GM21360 (cell line): Measurements from ENCODE around the gene SRC.

Experiments used
- ATAC-seq: cut with Tn5 transposase; IDR thresholded peaks from one replicate; pipeline ENCODE4 v1.9.1; 2021; ENCODE audit warnings: mild to moderate bottlenecking, moderate library complexity; ENCODE audit not compliant: unreplicated experiment

Gene SRC

GRCh38 chr20:37420610-37421009 lies 74.7 kb downstream of the SRC start:
- ATAC-seq: no peak

DNA sequence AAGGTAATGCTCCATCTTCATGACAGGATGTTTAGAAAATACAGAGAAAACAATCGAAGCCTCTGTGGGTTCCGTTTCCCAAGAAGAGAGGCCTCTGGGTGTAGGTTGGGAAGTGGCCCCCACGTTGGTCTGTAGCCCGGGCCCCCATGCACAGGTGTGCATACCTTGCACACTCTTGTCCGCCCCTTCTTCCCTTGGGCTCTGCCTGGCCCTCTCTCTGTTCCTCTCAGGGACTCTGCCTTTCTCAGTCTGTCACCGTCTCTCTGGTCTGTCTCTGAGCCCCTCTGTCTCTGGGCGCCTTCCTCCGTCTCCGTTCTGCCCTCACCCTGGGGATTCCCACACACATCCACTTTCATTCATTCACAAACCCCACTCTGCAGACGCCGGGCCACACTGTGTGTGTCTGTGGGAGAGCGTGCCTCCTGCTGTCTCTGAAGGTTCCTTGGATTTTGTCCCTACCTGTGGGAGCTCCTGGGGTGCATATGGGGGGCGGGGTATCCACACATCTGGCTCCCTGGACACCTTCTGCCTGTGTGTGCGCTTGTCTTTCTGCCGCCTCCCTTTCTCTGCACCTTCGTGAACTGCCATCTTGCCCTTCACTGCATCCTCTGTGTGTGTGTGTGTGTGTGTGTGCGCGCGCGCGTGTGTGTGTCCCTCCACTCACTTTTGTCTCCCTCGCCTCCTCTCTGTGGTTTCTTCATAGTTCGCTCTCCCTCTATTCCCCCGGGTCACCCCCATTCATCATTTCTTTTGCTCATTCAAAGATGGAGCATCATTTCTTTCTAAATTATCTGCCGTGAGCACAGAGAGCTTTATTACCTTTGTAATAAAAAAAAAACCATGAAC lies 75.3 kb downstream of the SRC start:
- ATAC-seq: no peak

DNA sequence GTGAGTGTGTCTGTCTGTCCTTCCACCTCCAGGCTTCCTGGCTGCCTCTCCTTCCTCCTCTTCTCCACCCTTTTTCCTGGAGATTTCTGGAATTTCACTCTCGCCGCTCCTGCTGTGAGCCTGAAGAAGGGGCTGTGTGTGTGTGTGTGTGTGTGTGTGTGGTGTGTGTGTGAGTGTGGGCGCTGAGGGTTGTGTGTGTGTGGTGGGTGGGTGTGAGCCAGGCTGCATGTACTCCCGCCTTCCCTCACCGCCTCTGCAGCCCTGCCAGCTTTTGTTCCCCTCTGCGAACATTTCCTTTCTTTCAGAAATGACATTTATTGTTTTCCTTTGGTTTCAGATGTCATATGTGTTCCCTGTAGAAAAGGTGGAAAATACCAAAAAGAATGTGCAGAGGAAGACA lies 76.0 kb downstream of the SRC start:
- no peak for ATAC-seq

GRCh38 chr20:37422791-37423286 lies 76.9 kb downstream of the SRC start:
- ATAC-seq: no peak

DNA sequence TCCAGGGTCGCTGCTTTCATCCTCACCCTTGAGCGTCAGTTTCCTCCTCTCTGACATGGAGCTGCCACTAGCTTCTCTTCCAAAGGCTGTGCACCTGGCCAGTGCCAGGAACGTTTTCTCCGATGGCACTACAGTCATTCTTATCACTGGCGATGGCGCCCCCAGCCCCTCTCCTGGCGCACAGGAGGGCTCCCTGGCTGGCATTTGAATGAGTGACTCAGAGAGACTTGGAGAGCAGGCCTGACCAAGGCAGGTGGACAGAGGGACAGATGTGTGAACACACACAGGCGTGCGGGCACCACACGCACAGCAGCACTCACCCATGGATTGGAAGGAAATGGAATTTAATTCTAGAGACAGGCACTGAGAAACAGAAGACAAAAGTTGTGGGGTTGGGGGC lies 77.6 kb downstream of the SRC start:
- no peak for ATAC-seq

DNA sequence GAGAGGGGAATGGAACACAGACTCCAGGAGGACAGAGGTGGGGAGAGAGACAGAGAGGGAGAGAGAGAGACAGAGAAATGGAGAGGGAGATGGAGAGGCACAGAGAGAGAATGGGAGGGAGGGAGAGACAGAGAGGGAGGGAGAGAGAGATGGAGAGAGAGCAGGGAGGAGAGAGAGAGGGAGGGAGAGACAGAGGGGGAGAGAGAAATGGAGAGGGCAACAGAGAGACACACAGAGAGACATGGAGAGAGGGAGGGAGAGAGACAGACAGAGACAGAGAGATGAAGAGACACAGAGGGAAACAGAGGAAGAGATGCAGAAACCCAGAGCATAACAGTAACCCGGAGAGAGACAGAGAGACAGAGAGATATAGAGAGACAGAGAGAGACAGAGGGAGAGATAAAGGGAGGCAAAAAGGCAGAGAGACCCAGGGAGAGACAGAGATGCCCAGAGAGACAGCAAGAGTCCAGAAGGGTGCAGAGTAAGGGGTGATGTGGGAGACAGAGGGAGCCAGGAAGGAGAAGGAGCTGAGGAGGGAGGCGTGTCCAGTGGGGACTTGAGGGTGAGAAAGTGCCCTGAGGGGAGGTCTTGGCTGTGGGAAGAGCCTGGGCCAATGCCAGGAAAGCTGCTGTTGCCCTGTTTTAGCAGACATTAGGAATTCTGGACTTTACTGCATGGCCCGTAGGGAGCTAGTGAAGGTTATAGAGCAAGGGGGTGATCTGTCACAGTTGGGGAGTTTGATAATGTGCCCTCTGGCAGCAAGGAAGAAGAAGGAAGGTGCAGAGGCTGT lies 78.3 kb downstream of the SRC start:
- ATAC-seq: no peak

- ATAC-seq: no peak
Measured at GRCh38 chr20:37425103-37425625, 79.2 kb downstream of the SRC start.

DNA sequence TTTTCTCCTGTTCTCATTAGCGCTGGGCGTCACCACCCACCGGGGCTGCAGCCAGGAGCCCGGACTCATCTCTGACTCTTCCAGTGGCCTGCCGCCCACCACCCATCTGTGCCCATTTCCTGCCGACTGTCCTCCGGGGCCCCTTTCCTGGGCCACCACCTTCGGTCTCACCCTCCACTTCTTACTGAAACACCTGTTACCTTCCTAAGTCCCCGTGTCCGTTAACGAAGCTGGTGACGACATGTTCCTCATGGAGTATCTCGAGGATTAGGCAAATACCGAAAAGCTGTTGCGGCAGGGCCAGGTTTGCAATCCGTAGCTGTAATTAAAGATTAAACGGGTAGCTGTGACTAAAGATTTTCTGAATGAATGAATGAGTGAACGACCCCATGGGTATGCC lies 80.2 kb downstream of the SRC start:
- no peak for ATAC-seq

DNA sequence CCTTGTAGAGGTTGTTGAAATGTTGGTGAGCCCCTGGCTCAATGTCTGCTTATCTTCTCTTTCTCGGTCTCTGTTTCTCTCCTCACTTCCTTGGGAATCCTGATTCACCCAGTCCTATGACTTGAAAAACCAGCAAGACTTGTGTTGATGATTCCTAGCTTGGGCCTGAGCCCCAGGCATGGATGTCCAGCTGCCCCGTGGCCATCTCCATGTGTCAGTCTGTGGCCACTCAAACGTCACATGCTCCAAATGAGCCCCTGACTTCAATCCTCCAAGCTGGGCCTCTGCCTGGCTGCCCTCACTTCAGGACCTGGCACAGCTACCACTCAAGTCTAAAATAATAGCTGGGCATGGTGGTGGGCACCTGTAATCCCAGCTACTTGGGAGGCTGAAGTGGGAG lies 81.0 kb downstream of the SRC start:
- no peak for ATAC-seq

GRCh38 chr20:37430044-37430443 lies 84.1 kb downstream of the SRC start:
- ATAC-seq: no peak

- ATAC-seq: no peak
Measured at GRCh38 chr20:37430778-37431460, 85.0 kb downstream of the SRC start.

GRCh38 chr20:37431786-37432185 lies 85.8 kb downstream of the SRC start:
- ATAC-seq: no peak

DNA sequence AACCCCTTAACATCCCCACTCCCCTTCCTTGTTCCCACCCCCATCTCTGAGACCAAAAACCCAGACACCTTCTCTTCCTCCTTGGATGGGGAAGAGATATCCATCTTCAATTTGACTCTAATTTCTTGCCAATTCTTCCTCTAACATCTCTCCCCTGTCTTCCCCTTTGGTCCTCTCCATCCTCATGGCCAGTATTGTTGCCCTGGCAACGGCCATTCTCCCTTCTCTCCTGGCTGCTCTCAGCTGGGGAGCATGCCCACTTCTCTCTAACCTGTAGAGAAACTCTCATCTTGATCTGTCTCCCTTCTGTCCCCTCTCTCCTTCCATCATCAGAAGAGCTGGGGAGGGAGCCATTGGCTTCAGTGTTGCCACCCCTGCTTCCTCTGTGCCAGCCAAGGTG lies 86.7 kb downstream of the SRC start:
- ATAC-seq: no peak

DNA sequence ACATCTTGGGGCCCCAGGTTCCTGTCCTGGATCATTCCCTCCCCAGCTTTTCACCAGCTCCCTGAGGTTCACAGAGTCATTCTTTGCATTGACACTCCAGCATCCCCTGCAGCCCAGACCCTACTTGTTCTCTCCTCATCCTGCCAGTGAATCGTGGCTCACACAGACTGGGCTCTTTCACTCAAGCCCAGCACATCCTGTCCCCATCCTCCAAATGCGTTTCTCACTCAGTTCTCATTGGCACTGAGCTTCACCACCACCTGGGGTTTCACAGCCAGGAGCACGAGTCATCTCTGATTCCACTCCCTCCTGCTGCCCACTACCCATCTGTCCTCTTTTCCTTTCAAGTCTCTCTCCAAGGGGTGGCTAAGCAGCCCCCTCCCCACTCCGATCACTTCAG lies 89.7 kb downstream of the SRC start:
- ATAC-seq: no peak

DNA sequence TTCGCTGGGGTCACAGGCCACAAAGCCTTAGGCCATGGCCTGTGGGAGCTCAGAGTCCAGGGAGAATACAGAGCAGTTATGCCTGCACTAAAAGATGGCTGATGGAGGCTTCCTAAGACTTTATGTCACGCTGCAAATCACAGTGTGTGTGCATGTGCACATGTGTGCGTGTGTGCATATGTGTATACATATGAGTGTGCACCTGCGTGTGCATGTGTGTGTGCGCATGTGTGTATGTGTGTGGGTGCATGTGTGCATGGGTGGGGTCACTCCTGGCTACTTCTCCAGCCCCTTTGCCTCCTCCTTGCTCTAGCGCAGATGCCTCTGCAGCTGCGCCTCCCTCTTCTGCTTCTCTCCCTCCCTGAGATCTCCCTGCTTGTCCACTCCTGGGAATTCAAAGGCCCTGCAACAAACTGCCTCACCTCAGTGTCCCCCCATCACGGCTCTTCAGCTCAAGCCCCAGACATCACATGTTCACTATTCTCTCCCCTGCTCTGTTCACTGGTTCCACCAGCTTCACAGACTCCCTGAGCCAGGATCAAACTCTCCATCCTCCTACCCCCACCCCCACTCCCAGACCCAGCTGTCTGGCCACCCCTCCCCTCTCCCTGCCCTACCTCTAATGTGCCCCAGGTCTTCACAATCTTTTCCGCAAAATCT lies 90.7 kb downstream of the SRC start:
- no peak for ATAC-seq

- no peak for ATAC-seq
Measured at GRCh38 chr20:37437676-37438075, 91.7 kb downstream of the SRC start.

- no peak for ATAC-seq
Measured at GRCh38 chr20:37438464-37439222, 92.7 kb downstream of the SRC start.

DNA sequence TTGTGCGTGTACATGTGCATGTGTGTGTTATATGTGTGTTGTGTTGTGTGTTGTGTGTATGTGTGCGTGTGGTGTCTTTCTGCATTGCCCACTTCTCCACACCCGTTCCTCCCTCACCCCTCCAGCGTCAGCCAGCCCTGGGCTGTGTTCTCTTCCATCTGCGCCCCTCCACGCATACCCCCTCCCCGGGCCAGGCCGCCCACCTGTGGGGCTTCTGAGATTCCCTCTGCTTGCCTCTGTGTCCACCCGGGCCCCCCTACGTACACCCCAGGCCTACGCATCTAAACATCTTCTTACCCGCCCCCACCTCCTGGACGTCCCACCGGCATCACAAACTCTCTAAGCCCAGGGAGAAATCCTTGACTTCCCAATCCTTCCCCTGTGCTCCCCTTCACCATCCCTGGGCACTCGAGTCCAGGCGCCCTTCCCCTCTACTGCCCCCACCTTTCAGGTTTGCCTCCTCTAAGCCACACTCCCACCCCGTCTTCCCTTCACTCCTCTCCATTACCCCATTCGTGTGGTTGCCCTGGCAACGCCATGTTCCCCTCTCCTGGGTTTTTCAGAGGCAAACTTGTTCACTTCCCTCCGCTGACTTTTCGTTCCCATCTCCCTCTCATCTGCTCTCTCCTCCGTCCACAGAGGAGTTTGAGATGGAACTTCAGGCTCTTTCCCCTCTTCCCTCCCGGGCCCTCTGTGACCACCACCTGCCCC lies 93.4 kb downstream of the SRC start:
- ATAC-seq: no peak

DNA sequence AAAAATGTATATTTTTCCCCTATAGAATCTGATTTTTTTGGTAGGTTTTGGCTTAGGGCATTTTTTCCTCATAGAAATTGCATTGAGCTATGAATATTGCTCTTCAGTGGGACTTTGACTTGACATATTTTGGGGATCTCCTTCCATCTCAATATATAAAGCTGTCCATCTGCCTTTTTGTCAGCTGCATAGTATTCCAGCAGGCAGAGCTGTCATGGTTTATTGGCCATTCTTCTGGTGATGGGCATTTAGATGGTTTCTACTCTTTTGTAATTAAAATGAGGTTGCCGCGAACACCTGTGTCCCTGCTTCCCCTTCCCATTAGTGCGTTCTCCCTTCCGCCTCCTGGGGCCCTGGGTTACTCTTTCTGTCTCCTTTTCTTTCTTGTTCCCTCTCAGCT lies 95.1 kb downstream of the SRC start:
- no peak for ATAC-seq
